K562 (cell line): ENCODE data around the gene DET1. TPM values are rescaled to one million over a fixed set of nuclear protein-coding genes. Genes with fewer than 3 reads are reported as not detected.
A peak's percentile ranks its signal among the peaks of the same experiment; 100 is the strongest.

Experiments
- CXXC5 ChIP-seq: fragments of 250-450 bp; sonication (Bioruptor Pico); IDR thresholded peaks from 2 replicates; pipeline ENCODE4 v1.8.0; 2022; ENCODE audit warnings: inconsistent platforms, mild to moderate bottlenecking, moderate library complexity
- E2F3 ChIP-seq: fragments of 250-450 bp; sonication (Bioruptor Pico); IDR thresholded peaks from 2 replicates; pipeline ENCODE4 v1.4.0; 2020; ENCODE audit warnings: mild to moderate bottlenecking
- ELF4 ChIP-seq: fragments of 450-650 bp; formaldehyde crosslinking; IDR thresholded peaks from 2 replicates; pipeline ENCODE4 v1.4.0; 2022; ENCODE audit warnings: missing genetic modification characterization
- HDAC8 ChIP-seq: fragments of 450-650 bp; IDR thresholded peaks from 2 replicates; pipeline ENCODE4 v1.6.1; 2016; ENCODE audit warnings: mild to moderate bottlenecking, missing genetic modification characterization, moderate library complexity, missing compliant biosample characterization
- NCOA4 ChIP-seq: fragments of 450-650 bp; IDR thresholded peaks from 2 replicates; pipeline ENCODE4 v1.6.1; 2018; ENCODE audit warnings: mild to moderate bottlenecking; ENCODE audit not compliant: partially characterized antibody
- NFXL1 ChIP-seq: fragments of 450-650 bp; formaldehyde crosslinking; IDR thresholded peaks from 2 replicates; pipeline ENCODE4 v1.4.0; 2021; ENCODE audit warnings: mild to moderate bottlenecking
- PBX2 ChIP-seq, 2 experiments: IDR thresholded peaks in 1 of 2; conservative IDR thresholded peaks in 1 of 2; 2 replicates each; pipeline ENCODE4 v1.6.1; 2016; ENCODE audit warnings: low read depth in 2 of 2, mild to moderate bottlenecking in 1 of 2, missing compliant biosample characterization in 1 of 2, missing genetic modification characterization in 1 of 2, moderate library complexity in 1 of 2
- PHTF2 ChIP-seq: fragments of 250-450 bp; sonication (Bioruptor Pico); IDR thresholded peaks from 2 replicates; pipeline ENCODE4 v1.5.0; 2021; ENCODE audit warnings: mild to moderate bottlenecking
- RFX7 ChIP-seq: fragments of 250-450 bp; sonication (Bioruptor Pico); IDR thresholded peaks from 2 replicates; pipeline ENCODE4 v1.5.1; 2021; ENCODE audit warnings: mild to moderate bottlenecking
- SAFB2 ChIP-seq: fragments of 200-400 bp; formaldehyde crosslinking; IDR thresholded peaks from 2 replicates; pipeline ENCODE4 v1.6.1; 2018; ENCODE audit warnings: borderline replicate concordance, low read length, low read depth, moderate library complexity; ENCODE audit not compliant: severe bottlenecking
- TBL1XR1 ChIP-seq, 2 experiments: IDR thresholded peaks; 2 replicates each; pipeline ENCODE4 v1.6.1; 2012; ENCODE audit warnings: improper control_type of control experiment in 2 of 2, low read length in 2 of 2, mild to moderate bottlenecking in 1 of 2
- ZBTB11 ChIP-seq, 3 experiments: fragments of 200-800 bp in 1 of 3; fragments of 250-450 bp in 1 of 3; fragments of 450-650 bp in 1 of 3; sonication (Bioruptor Pico) in 1 of 3; sonication (Bioruptor generic) in 1 of 3; formaldehyde crosslinking in 1 of 3; IDR thresholded peaks; 2 replicates each; pipeline versions ENCODE4 v1.6.1 to v1.8.0; 2016 to 2022; ENCODE audit warnings: mild to moderate bottlenecking in 2 of 3, missing genetic modification characterization in 2 of 3, missing compliant biosample characterization in 1 of 3, moderate library complexity in 1 of 3
- ZBTB9 ChIP-seq: fragments of 450-650 bp; formaldehyde crosslinking; IDR thresholded peaks from 2 replicates; pipeline ENCODE4 v1.4.0; 2020; ENCODE audit warnings: mild to moderate bottlenecking, moderate library complexity
- ZNF165 ChIP-seq: fragments of 250-450 bp; sonication (Bioruptor Pico); IDR thresholded peaks from 2 replicates; pipeline ENCODE4 v1.4.0; 2020; ENCODE audit warnings: borderline replicate concordance
- ZNF239 ChIP-seq: fragments of 250-450 bp; sonication (Bioruptor Pico); IDR thresholded peaks from 2 replicates; pipeline ENCODE4 v1.4.0; 2020; ENCODE audit warnings: mild to moderate bottlenecking
- ZNF740 ChIP-seq, 3 experiments: fragments of 200-800 bp in 1 of 3; sonication (Bioruptor generic) in 1 of 3; sonication (generic) in 1 of 3; formaldehyde crosslinking in 1 of 3; IDR thresholded peaks; 2 replicates each; pipeline versions ENCODE4 v1.6.1 to v1.8.0; 2016 to 2022; ENCODE audit warnings: mild to moderate bottlenecking in 2 of 3, missing compliant biosample characterization in 2 of 3, missing genetic modification characterization in 2 of 3, missing genetic modification reagents in 1 of 3
- ZZZ3 ChIP-seq: fragments of 450-650 bp; IDR thresholded peaks from 2 replicates; pipeline ENCODE4 v1.6.1; 2016; ENCODE audit warnings: antibody characterized with exemption, mild to moderate bottlenecking, moderate library complexity
- polyA plus RNA-seq, 8 experiments: library from polyadenylated mRNA; depleted of rRNA in 4 of 8; stranded (reverse) in 5 of 8; unstranded in 3 of 8; fragments of >200 nt; fragmentation: Nextera tagmentation in 2 of 8; fragmentation: Illumina TruSeq in 1 of 8; extraction: Ambion mirVana in 2 of 8; extraction: Trizol in 1 of 8; gene quantifications; 2 replicates each; pipeline versions ENCODE4 v1.2.1 to v1.2.3, GENCODE V29; 2011 to 2014; ENCODE audit warnings: inconsistent platforms in 1 of 8, missing spikeins in 1 of 8
- total RNA-seq, 7 experiments: library from RNA; depleted of rRNA in 6 of 7; stranded (reverse); fragments of >200 nt in 6 of 7; fragmentation: Illumina TruSeq in 2 of 7; extraction: Trizol in 2 of 7; gene quantifications; 2 replicates each; pipeline versions ENCODE4 v1.2.1 to v1.2.3, GENCODE V29; 2011 to 2021; ENCODE audit warnings: low replicate concordance in 1 of 7

DET1 gene
- total and polyA plus RNA-seq, 9 of the 15 experiments (the other 6 are each of a cell fraction or from before 2014, with no cell fraction given) = 4.2 to 8.1 (median 6.0) TPM

- TF ChIP-seq ZNF740 (CRISPR knock-in tag; IDR thresholded peaks at IDR 0.05) (no peak), ZNF740 (tag; IDR thresholded peaks at IDR 0.05) (peak in 1 of 2 experiments; percentile 94; a peak in 2 of 4 replicates), SAFB2 (no peak), PHTF2 (CRISPR knock-in tag) (no peak), E2F3 (CRISPR knock-in tag) (peak; percentile 91), PBX2 (CRISPR knock-in tag; IDR thresholded peaks at IDR 0.05; ENCODE audit: low read depth) (no peak), PBX2 (tag; conservative IDR thresholded peaks at IDR 0.05; ENCODE audit: low read depth) (peak; percentile 36; the same call in 1 of the 2 replicates), TBL1XR1 (IDR thresholded peaks at IDR 0.05; ENCODE audit: low read length in 2 of 2) (no peak), ZNF165 (CRISPR knock-in tag) (peak; percentile 81; the same call in 1 of the 2 replicates), RFX7 (CRISPR knock-in tag) (0 out of 2 replicates have a peak, but pooled peaks have one; percentile 24), HDAC8 (tag) (peak; percentile 84; the same call in 1 of the 2 replicates), ZNF239 (CRISPR knock-in tag) (peak; percentile 76), NFXL1 (CRISPR knock-in tag) (peak; percentile 77; the same call in 1 of the 2 replicates), CXXC5 (CRISPR knock-in tag) (peak; percentile 87), ZZZ3 (no peak), ELF4 (CRISPR knock-in tag) (0 out of 2 replicates have a peak, but pooled peaks have one; percentile 22), ZBTB9 (peak; percentile 92), ZBTB11 (CRISPR knock-in tag; IDR thresholded peaks at IDR 0.05) (no peak), NCOA4 (no peak)
These were observed 8.7 kb downstream of the DET1 start (continued) for GRCh38 chr15:88537591-88538317.
